Measurements from ENCODE around the gene ALG10.
A peak's percentile ranks its signal among the peaks of the same experiment; 100 is the strongest.
"Not testable (repeated sequence)": the region's sequence is repeated elsewhere in the genome, so short reads cannot be mapped to it uniquely, and the experiment has no call there.

The ALG10 gene, protein sequence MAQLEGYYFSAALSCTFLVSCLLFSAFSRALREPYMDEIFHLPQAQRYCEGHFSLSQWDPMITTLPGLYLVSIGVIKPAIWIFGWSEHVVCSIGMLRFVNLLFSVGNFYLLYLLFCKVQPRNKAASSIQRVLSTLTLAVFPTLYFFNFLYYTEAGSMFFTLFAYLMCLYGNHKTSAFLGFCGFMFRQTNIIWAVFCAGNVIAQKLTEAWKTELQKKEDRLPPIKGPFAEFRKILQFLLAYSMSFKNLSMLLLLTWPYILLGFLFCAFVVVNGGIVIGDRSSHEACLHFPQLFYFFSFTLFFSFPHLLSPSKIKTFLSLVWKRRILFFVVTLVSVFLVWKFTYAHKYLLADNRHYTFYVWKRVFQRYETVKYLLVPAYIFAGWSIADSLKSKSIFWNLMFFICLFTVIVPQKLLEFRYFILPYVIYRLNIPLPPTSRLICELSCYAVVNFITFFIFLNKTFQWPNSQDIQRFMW

DNA sequence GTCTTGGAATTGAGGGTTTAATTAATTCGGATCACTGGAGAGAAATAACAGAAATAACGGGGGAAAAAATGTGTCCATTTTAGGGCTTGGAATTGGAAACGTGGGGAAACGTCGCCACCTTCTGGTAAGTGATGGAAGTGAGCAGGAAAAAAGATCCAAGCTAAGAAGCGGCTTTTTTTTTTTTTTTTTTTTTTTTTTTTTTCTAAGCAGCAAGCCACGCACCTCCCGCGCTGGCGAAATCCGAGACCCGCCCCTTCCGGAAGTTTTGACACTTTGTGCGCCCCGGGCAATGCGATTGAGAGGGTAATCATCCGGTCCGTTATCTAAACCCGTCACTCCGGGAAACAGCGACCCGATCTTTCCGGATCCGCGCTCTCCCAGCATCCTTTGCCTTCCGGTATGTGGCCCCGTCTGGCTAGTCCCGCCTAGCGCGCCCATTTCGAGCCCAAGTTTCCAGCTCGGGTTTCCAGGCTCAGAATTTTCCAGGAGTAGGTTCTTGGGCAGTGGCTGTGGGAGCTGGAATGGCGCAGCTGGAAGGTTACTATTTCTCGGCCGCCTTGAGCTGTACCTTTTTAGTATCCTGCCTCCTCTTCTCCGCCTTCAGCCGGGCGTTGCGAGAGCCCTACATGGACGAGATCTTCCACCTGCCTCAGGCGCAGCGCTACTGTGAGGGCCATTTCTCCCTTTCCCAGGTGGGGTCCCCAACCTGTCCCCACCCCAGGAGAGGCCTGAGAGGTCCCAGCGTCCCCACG lies at the start of gene ALG10:
Gene ALG10 (plus strand): TSS at position 418 of the 752 bp plus-strand sequence. CDS start 104 bp downstream, at position 522.
- DNase-seq, result peak; percentile 93 to 99 (median 95)
- intact Hi-C loops (cut with DNase I), result no loop called here

DNA sequence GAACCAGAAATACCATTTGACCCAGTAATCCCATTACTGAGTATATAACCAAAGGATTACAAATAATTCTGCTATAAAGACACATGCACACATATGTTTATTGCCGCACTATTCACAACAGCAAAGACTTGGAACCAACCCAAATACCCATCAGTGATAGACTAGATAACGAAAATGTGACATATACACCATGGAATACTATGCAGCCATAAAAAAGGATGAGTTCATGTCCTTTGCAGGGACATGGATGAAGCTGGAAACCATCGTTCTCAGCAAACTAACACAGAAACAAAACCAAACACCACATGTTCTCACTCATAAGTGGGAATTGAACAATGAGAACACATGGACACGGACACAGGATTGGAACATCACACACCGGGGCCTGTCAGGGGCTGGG lies 49.4 kb upstream of the ALG10 start:
- intact Hi-C loops (cut with DNase I), result not testable (repeated sequence)

DNA sequence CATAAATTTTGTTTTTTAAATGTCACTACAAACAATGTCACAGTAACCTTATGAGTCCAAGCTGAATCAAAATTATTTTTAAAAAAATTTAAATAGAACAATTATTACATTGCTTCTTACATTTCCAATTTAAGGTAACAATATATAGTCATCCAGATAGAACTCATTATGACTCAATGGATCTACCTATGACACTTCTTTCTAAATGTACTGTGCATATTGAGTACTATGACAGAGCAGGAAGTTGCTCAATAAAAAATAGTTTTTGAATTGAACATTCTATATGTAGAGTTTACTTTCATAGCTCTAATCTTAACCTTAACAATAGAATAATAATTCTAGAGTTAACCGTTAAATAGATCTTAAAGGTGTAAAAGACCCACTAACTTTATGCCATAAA lies 44.4 kb upstream of the ALG10 start:
- no peak for DNase-seq
- intact Hi-C loops (cut with DNase I), result no loop called here

More for the DNA sequence above, 49.4 kb upstream of the ALG10 start:
- not testable (repeated sequence) for DNase-seq

DNA sequence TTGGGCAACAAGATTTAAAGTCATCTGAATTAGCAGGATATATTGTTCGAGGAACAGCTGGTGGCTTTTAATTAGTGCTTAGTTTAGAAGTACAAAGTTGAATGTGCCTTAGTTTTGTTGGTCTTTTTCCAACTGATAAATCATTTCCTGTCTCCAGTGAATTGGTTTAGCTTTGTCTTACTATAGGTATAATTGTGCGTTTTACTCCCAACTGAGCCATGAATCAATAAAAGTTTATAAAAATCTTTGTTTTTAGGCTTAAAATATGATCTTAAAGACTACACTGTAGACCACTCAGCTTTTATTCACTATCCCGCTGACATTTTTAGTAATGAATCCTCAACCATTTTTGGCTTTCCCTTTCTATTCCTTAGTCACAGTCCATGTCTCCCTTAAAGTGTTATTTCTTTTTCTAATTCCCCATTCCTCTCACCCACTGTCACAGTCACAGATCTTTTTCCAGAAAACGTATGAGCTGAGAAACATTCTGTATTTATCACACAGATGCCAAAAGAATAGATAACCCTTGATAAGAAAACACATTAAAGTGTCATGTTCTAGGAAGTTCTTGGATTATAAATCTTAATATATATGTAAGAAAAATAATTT lies 34.0 kb upstream of the ALG10 start:
- no peak for DNase-seq
- intact Hi-C loops (cut with DNase I), result no loop called here

DNA sequence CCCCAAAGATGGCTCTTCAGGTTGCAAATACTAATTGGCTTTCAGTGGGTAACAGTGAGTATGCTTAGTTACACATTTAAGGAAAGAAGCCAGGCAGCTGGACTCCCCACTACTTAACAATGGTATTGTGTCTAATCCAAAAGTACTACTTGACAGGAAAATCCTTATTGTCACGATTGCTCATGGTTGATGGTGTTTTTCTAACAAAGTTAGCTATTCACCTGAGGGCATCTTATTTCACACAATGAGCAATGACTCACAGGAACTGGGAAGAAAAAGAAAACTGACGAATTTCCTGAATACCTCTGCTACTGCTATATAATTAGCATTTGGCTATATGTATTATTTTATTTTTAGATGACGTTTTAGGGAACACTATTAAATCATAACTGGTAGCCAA lies 33.4 kb upstream of the ALG10 start:
- DNase-seq, result no peak

DNA sequence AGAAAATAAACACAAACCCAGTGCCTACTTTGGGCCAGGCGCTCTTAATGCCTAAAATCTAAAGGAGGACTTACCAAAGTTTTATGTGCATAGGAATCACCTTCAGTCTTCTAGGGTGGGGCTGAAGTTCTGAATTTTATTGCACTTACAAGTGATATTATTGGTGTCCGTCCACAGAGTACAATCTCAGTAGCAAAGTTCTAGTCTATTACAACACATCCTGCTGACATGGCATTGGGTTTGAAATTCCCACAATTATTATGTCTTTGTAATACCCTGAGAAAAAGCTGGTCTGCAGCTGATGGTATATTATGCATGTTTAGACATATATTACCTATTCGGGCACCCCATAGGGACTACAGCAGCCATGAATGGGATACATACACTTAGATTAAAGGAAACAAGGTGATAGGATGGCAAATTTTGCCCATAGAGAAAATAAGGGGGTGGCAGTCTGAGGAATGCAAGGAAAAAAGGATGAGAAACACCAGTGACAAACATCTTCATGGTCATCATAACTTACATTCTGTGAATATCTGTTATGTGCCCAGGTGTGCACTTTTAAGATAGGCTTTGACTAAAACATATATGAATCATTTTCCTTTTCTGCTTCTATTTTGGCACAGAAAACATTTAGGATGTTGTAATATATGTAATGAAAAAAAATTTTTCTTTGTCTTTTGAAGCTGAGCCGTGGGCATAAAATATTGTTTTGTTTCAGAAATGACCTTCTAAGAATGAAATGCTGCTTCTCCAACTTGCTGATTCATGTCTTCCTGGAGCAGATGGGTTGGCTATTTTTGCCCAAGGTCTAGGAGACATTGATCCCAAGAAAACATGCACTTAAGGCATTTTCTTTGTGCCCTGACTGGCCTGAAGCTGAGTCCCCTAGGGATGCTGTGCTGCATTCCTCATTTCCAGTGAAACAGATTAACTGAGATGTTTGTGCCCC lies 27.2 kb upstream of the ALG10 start:
- no peak for DNase-seq
- intact Hi-C loops (cut with DNase I), result no loop called here

More for the DNA sequence above, 33.4 kb upstream of the ALG10 start:
- intact Hi-C loops (cut with DNase I), result no loop called here

DNA sequence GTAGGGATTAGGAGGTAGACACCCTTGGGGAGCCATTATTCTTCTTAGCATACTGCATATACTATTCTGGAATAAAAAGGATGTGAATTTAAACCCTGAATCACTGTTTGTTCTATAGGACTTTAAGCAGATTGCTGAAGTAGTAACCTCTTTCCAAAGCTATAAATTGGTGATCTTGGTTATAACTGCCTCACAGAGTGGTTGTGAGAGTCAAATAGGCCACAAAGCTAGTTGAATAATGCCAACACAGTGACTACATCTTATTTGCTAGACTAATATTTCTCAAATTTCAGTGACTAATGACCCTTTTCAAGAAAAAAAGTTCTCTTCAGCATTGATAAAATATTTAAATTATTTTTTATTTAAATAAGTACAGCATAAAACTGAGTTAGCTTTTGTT lies 13.5 kb upstream of the ALG10 start:
- intact Hi-C loops (cut with DNase I), result loop anchor here (10.0 kb wide), 1 partner anchor 1244 kb away; no protein-coding TSS in a partner anchor
- not testable (repeated sequence) for DNase-seq

DNA sequence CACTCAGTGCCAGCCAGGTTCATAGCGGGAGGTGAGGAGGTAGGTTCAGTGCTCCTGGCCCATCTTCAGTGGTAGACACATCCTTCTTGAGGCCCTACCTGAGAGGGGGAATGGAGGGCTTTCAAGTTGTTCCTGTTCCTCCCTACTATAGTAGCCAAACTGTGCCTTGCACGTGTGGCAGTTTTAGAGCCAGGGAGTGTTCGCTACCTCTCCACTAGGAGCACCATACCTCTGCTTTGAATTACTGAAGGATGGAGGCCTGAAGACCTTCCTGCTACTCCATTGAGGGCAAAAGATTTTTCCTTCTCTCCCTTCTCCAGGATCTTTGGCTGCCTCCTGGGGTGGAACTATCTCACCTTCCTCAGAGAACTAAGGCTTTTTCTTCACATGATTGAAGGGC lies 5.9 kb upstream of the ALG10 start:
- DNase-seq, result peak in 1 of 10 donors; percentile 36
- intact Hi-C loops (cut with DNase I), result no loop called here

DNA sequence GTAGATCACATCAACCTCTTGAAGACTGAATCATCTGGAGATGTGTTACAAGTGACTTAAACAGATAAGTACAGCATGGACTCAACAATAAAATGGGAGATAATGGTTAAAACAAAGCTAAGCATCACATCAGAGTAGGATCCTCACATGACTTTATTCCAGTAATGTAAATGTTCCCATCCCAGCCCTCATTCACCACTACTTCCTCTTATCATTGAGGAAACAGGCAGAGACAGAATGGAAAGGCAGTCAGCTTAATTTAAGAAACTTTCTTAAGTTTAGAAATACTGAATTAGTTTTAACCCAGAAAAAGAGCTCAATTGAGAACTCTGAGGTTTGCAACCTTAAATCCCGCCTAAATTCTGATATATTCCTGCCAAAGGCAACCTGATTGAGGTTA lies 1.2 kb upstream of the ALG10 start:
- DNase-seq, result no peak
- intact Hi-C loops (cut with DNase I), result loop anchor here (2.0 kb wide), 2 partner anchors 1074 to 1264 kb away; no protein-coding TSS in a partner anchor

DNA sequence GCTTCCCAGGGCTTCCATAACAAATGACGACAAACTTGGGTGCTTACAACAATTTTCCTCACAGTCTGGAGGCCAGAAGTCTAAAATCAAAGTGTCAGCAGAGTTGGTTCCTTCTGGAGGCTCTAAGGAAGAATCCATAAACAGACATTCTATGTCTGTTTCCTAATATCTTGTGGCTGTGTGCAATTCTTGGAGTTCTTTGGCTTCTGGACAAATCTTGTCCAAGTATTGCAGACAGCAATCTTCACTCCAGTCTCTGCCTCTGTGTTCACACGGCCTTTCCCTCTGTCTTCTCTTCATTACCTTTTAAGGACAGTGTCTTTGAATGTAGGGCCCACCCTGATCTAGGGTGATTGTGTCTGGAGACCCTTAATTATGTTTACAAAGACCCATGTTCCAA lies 5.4 kb downstream of the ALG10 start:
- intact Hi-C loops (cut with DNase I); DNase-seq: not testable (repeated sequence)

DNA sequence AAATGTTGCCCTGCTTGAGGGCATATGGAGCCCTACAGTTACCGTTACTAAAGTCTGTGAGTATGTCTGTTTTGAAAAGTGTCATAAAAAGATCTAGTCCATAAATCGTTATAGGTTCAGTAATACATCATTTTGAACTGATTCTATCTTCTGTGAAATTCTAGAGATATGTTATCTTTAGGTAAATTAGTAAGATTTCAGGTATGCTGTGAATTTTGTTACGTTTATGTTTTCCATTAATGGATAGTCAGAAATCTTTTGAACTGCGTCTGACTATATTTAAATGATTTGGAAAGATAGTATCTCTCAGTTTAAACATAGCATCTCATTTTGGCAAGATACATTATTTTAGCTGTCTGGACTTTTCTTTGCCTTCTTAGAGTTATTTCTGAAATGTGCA lies 8.3 kb downstream of the ALG10 start:
- intact Hi-C loops (cut with DNase I), result loop anchor here (10.0 kb wide), 1 partner anchor 184 kb away; no protein-coding TSS in a partner anchor
- DNase-seq, result no peak

DNA sequence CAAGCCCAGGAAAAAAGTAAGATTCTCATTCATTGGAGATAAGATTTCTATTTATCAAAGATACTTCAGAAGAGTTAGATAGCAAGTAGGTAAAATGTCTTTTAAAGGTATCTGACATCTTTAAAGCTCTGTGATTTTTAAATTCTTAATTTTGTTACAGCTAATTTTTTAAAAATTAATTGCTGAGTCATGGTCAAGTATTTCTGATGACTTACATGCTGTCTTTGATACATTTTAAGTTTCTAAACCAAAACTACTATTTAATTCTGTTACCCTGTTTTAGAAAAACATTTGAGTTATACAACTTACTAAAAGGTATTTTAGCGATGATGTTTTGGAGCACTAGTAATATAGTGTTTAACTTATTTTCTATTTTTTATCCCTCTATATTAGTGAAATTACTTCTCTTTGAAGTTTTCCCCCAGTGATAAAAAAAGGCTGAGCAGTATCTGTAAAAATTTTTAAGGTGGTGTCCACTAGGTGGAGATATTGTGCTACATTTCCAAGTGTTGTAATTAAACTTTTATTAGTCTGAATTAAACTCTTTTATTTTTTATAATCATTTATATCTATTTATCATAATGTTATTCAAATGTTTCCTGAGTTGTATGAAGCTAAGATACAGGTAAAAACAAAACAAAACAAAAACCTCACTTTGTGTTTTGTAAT lies 11.5 kb downstream of the ALG10 start:
- intact Hi-C loops (cut with DNase I), result loop anchor here (10.0 kb wide), 1 partner anchor 181 kb away; no protein-coding TSS in a partner anchor
- DNase-seq, result no peak

DNA sequence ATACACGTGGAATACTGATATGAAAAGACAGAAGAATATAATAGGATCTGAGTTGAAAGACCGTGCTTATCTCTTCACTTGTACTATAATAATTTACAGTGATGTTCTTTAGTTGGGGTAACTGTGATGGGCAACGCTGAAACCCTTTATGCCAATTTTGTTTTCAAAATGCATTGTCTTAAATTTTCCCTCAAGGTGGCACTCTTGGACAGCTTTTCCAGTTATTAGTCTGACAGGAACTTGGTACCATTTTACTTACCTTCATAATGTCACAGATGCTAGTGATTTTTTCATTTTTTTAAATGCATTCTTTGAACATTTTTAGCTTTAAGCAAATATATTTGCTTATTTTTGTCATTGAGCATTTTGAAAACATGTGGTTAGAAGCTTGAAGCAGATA lies 16.1 kb downstream of the ALG10 start:
- intact Hi-C loops (cut with DNase I), result loop anchor here (10.0 kb wide), 1 partner anchor 176 kb away; no protein-coding TSS in a partner anchor
- not testable (repeated sequence) for DNase-seq

DNA sequence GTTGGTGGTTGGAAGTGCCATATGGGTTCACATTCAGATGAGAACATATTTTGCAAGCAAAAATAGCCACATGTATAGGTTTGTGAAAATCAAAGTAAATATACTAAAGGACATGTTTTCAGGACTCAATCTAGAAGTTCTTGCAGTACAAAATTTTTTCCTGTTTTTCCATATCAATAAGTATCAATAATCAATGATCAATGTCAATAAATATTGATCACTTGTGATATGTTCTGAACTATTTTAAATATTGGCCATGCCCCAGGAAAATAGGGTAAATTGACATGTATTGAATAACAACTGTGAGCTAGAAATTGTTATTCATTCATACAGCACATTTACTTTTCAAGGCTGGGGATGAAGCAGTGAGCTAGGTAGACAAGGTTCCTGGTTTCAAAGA lies 24.3 kb downstream of the ALG10 start:
- DNase-seq, result no peak
- intact Hi-C loops (cut with DNase I), result no loop called here

DNA sequence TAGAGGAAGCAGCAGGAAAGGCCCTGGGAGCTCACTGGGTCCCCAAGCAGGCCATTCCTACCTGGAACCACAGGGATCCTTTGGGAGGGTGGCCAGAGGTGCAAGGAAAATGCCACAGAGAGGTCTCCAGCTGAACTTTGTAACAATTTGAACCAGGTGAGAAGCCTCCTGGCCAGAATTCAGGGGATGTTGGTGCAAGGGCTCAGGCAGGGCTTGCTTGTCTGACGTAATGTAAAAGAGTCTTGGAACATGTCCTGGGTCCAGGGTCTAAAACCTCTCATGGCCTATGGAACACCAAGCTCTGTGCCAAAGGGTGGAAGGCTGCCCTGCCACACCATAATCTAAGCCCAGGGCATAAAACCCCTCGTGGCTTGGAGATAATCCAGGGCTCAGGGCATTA lies 25.6 kb downstream of the ALG10 start:
- intact Hi-C loops (cut with DNase I); DNase-seq: not testable (repeated sequence)

DNA sequence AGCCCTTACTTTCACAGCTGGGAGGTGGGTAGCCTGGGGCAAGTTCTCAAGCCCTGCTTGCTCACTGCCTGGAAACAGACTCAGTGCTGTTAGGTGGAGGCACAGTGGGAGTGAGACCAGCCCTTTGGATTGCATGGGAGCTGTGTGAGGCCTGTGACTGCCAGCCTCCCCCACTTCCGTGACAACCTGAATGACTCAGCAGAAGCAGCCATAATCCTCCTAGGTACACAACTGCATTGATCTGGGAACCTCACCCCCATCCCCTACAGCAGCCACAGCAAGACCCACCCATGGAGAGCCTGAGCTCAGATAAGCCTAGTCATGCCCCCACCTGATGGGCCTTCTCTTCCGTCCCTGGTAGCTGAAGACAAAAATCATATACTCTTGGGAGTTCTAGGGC lies 26.4 kb downstream of the ALG10 start:
- intact Hi-C loops (cut with DNase I), result no loop called here
- no peak for DNase-seq

DNA sequence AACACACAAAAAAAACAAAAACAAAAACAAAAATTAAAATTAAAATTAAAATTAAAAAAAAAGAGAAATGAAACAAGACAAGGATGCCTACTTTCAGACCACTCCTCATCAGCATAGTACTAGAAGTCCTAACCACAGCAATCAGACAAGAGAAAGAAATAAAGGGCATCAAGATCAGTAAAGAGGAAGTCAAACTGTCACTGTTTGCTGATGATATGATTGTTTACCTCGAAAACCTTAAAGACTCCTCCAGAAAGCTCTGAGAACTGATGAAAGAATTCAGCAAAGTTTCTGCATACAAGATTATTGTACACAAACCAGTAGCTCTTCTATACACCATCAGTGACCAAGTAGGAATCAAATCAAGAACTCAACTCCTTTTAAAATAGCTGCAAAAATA lies 29.2 kb downstream of the ALG10 start:
- no peak for DNase-seq
- intact Hi-C loops (cut with DNase I), result no loop called here

DNA sequence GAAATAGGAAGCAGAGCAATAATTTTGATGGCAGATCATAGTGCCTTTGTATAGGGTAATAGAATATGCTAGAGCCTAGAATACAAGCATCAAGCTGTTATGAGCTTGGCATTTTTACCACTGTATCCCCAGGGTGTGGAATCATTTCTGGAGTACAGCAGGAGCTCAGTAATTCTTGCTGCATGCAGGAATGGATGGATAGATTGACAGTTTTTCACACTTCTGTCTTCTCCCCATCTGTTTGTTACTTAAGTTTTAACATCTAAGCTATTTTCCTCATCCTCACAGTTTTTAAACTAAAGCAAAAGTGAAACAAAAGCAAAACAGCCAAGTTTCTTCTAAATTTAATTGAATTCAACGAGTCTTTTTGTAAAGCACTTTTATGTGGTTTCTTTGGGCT lies 32.6 kb downstream of the ALG10 start:
- intact Hi-C loops (cut with DNase I), result no loop called here
- no peak for DNase-seq

Data from posterior cingulate gyrus (tissue), 11 donors.